ENCODE results near the gene MKX.
A peak's percentile ranks its signal among the peaks of the same experiment; 100 is the strongest.
"Not testable (repeated sequence)": the region's sequence is repeated elsewhere in the genome, so short reads cannot be mapped to it uniquely, and the experiment has no call there.

MKX gene

DNA sequence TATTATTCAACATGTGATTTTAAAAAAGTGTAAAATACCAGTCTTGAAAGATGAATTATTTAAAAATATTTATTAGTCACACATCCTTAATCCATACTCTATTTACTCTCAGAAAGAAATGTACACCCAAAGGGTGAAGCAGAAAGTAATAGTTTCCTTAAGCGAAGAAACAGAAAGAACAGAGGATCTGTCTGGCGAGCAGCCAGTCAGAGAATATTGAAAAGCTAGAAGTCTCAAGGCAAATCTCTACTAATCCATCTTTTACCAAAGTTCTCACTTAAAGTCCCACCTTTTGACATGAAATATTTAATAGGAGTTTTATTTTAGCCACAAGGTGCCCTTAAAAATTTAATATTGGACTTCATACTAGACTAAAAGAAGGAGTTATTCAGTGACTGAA is 46.7 kb downstream of the MKX start:
- FAIRE-seq, result no peak
- no peak for DNase-seq (ENCODE audit: insufficient read length, low spot score)

DNA sequence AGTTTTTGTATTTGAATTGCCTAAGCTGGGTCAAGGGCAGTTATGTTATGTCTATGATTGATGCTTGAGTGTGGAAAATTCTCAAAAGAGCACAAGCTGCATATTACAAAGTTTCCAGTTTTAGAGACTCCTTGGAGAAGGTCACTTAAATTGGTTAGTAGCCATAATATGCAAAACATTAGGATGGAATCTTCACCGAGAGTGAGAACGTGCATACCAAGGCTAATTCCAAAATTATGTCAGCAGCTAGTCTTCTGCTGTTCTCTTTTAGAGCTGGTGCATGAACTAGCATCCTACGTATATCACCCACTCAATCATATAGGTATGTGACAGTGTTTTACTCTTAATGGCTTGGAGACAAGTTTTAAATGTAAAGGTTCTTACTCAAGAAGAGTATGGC is 49.2 kb downstream of the MKX start:
- no peak for FAIRE-seq
- no peak for DNase-seq (ENCODE audit: insufficient read length, low spot score)

DNA sequence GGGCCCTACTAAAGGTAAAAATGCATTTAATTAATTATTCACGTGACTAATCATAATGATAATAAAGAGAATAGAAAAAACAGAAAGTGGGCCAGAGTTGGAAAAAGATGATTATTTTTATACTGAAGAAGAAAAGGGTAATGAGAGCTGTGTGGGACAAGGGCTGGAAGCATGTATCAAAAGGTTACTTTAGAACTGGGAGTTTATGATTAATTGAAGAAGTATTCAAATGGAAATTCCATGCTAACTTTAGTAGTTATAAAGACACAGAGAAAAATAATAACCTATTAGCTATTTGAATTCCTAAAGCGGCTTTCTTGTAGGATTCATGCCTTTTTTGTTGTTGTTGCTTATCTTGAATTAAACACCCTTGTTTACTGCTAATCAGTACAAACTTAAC is 49.9 kb downstream of the MKX start:
- DNase-seq (ENCODE audit: insufficient read length, low spot score) (no peak), FAIRE-seq (no peak)

DNA sequence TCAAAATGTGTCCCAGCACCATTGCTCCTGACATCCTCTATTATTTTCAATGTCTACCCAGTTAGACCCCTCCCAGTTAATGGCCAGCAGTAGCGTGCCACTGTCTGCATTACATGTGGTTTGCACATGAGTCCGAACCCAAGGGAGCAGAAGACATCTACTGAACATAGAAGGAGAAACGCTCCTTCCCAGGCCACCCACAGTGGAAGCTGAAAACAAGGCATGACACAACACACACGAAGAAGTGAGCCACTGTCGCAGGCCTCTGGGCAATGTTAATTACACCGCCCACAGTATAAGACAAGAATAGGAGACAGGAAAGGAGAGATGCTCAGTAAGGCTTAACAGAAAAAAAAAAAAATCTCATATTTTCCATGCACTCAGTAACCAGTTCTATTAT is 50.5 kb downstream of the MKX start:
- FAIRE-seq (no peak), DNase-seq (ENCODE audit: insufficient read length, low spot score) (no peak)

DNA sequence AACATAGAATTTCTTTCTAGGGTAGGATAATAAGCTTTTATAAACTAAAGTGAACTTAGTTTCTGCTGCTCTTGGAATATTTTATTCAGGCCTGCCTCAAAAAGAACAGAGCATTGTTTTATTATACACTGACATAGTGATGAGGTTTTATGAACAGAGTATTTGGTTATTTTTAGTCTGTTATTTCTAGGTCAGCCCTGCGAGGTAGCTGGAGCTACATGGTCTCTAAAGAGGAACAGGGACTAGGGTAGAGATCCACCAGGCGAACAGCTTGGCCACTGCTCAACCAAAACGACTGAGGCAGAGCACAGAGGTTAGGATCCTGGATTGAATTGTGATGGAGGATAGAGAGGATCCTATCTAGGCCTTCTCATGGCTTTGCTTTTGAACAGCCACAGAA is 53.0 kb downstream of the MKX start:
- no peak for DNase-seq (ENCODE audit: insufficient read length, low spot score)
- FAIRE-seq, result no peak

DNA sequence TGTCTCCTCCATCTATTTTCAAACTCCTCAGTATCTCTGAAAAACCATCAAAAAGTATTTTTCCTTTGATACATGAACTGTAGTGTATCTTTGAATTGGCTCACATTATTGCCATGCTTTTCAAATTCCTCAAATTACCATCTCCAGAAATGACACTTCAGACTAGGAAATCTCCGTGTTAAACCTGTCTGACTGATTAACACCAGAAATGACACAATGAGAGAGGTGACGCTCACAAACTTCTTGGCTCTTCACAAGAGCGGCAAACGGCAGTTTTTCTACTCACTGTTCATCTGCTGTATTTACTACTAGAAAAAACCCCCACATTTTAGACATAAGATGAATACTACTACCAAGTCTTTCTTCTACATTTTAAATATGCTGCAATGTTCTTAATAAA is 56.6 kb downstream of the MKX start:
- FAIRE-seq (no peak), DNase-seq (ENCODE audit: insufficient read length, low spot score) (no peak)

DNA sequence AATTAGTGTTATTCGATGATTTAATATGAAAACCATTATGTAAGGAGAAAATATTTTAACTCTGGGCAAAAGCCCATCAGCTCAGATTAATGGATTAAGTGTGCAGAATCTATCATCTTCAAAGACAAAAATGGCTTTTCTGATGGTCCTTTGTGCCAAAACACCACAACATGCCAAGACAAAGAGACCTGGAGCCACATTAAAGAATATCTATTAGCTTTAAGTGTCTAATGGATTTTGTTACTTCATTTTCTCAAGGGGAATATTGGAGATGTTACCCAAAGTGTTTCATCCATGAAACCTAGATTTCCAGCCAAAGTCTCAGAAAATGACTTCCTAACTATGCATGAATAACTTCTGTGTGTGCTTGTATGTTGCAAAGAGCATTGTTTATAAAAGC is 57.3 kb downstream of the MKX start:
- no peak for DNase-seq (ENCODE audit: insufficient read length, low spot score)
- no peak for FAIRE-seq

DNA sequence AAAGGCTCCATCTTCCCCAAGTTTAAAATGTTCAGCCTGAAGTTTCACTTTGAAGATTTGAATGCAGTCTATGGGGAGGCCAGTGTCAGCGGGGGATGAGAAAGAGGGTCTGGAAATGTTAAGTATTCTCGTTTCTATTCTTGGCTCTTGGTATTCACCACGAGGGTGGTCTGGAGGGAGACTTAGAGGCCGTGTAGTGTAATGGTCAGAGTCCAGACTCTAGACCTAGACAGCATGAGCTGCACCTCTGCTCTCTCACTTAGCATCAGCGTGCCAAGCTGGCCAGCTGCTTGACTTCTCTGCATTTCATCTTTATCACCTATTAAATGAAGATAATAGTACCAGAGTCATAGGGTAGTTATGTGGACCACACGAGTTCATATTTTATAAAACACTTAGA is 57.9 kb downstream of the MKX start:
- no peak for FAIRE-seq
- no peak for DNase-seq (ENCODE audit: insufficient read length, low spot score)

DNA sequence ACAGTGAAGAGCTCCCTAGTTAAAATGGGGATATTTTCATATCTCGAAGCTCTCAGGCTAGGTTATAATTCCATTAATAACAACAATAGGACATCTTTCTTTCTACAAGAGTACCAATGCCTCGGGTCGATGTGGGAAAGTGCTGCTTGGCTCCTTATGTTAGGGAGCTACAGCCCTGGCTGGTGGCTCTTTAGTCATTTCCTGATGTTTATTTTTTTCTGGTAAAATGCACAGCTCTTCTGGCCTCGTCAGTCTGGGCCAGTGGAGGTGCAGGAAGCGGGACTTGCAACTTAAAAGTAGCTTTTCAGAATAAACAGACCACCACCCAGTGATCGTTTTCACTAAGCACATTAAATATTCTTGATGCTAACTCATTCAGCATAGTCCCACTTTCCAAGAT is 58.3 kb downstream of the MKX start:
- no peak for FAIRE-seq

DNA sequence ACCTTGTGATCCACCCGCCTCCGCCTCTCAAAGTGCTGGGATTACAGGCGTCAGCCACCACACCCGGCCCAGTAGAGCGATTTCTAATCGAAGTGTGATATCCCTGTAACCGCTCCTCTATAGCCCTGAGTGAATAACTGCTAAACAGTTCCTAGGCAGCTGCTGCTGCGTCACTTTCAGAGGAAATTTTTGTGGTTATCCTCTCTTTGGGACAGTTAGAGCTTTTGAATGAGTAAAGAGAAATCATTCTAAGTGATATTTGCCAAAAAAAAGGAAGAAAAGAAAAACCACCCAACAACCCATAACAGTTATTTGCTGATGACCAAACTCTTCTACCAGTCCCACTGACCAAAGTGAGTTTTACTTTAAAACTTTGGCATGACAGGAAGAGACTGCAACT is 59.9 kb downstream of the MKX start:
- FAIRE-seq, result no peak
- DNase-seq (ENCODE audit: insufficient read length, low spot score), result no peak

More for the DNA sequence above, 58.3 kb downstream of the MKX start:
- DNase-seq (ENCODE audit: insufficient read length, low spot score), result no peak

DNA sequence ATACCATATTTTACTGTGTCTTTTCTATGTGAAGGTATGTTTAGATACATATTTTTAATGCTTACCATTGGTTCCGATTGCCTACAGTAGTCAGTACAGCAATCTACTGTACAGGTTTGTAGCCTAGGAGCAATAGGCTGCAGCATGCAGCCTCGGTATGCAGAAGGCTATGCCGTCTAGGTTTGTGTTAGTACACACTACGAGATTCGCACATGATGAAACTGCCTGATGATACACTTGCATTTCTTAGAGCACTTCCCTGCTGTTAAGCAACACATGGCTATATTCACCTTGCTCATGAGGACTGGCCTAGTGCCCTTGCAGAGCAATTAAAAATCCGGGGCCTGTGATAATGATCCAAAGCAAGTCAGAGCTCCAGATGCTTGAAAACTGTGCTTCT is 62.4 kb downstream of the MKX start:
- DNase-seq (ENCODE audit: insufficient read length, low spot score) (no peak), FAIRE-seq (no peak)

DNA sequence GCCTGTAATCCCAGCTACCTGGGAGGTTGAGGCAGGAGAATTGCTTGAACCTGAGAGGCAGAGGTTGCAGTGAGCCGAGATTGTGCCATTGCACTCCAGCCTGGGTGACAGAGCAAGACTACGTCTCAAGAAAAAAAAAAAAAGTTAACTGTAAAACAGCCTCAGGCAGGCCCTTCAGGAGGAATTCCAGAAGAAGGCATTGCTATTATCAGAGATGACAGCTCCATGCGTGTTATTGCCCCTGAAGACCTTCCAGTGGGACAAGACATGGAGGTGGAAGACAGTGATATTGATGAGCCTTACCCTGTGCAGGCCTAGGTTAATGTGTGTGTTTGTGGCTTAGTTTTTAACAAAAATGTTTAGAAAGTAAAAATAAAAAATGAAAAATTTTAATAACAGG is 63.8 kb downstream of the MKX start:
- DNase-seq (ENCODE audit: insufficient read length, low spot score); FAIRE-seq: not testable (repeated sequence)

DNA sequence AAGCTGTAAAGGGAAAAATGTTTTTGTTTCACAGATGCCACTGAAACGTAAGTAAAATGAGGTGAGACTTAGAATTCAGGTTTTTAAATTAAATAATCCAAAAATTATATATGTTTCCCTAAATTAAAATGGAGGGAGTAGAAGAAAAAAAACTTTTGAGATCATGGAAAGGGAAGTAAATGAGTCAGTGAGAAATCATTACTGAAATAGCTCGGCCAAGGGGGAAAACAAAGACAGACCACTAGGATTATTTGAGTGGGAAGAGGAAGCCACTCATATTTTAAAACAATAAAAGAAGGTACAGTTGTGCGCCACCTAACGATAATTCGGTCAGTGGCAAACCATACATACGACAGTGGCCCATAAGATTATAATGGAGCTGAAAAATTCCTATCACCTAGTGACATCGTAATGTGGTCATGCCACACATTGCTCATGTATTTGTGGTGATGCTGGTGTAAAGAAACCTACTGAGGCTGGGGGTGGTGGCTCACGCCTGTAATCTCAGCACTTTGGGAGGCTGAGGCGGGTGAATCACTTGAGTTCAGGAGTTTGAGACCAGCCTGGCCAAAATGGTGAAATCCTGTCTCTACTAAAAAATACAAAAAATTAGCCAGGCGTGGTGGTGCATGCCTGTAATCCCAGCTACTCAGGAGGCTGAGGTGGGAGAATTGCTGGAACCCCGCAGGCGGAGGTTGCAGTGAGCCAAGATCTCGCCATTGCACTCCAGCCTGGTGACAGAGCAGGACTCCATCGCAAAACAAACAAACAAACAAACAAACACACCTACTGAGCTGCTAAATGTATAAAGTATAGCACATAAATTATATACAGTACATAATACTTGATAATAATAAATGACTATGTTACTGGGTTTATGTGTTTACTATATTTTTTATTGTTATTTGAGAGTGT is 64.7 kb downstream of the MKX start:
- DNase-seq (ENCODE audit: insufficient read length, low spot score), result no peak

DNA sequence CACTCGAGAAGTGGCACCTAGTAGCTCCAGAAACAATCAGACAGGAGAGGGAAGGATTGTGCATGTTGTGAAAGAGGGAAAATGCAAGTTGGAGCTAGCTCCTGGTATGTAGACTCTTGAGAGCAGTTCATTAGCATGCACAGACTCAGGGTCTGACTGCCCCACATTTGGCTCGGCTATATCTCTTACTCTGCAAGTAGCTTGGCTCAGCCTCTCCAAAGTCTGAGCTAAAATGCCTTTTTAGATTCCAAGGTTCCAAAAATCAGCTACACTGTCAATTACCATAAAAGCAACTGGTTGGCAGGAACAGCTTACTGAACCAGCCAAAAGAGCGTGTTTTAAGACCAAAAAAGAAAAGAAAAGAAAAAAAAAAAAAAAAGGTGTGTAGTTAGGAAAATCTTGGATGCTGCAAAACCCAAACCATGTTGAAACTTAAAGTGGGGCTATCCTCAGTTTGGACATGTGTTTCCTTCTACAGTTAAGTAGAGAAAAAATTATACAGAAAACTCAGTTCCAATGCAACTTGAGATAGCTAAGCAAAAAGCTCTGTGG is 65.5 kb downstream of the MKX start:
- FAIRE-seq, result no peak

More for the DNA sequence above, 64.7 kb downstream of the MKX start:
- FAIRE-seq, result no peak

DNA sequence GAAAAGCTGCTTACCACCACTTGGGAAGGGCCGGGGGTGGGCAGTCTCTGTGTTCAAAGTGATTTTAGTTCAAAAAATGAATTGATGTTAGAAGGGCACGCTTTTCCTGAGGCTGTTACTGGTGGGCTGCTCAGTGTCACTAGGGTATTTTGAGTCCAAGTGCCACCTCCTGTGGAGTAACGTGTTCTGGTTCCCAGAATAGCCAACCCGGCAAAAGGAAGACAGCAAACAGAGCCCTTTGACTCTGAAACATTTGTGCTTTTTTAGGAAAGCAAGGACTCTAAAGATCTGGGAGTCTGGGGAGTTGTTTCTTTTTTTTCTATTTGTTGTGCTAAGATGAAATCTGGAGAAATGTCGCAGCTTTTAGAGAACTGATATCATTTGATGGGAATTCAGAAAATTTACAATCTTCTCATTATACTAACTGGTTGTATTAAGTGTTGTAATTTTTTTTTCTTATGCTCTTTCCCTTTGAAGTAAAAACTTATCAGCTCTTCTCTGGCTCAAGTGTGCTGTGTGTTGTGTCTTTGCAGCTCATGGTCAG is 66.2 kb downstream of the MKX start:
- FAIRE-seq (no peak), DNase-seq (ENCODE audit: insufficient read length, low spot score) (no peak)

More for the DNA sequence above, 65.5 kb downstream of the MKX start:
- DNase-seq (ENCODE audit: insufficient read length, low spot score), result no peak

DNA sequence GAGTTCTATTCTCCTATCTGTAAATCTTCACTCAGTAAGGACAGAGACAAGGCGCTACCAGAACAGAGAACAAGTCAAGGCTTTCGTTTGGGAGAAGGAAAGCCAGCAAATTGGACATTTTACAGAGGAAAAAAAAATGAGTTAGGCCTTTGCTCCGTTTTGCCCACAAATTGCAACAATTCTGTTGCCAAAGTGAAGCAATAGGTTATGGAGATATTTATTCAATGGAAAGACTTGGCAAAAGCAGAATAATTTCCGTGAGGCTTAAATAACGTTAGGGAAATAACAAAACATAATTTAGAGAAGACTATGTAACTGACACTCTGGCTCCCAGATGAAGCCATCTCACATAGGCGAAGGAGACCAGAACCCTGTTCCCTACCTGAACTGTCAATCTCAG is 67.5 kb downstream of the MKX start:
- DNase-seq (ENCODE audit: insufficient read length, low spot score) (no peak), FAIRE-seq (no peak)

DNA sequence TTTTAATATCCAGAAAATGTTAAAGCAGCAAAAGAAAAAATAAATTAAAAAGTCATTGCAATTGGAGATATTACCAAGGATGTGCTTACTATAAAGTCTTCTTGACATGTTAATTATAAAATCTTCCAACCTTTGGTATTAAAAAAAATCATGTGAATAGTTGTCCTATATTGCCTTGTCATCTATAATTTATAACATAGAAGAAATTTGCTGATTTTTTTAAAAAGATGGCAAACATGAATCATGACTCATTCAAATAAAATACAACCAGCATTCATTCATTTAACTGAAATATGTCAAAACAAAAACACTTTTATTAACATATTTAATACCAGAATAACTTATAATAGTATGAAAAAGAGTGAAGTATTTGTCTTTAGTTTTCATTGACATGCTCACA is 72.6 kb downstream of the MKX start:
- no peak for DNase-seq (ENCODE audit: insufficient read length, low spot score)
- no peak for FAIRE-seq

DNA sequence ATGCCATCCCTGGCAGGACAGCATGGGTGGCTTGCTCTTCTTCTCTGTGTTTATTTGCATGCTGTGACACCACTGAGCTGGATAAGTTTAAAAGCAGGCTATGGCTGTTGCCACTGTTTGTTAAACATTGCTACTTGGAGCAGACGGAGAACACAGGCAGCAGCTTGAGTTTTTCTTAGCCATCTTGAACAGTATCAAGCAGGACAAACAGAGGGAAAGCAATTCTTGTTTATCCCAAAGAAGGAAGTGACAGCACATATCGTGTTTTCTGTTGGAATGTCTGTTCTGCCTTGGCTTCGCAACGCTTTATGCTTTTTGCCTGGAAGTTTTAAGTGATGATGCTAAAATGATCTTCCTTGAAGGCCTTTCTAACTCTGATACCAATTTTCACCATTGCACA is 73.8 kb downstream of the MKX start:
- DNase-seq (ENCODE audit: insufficient read length, low spot score) (no peak), FAIRE-seq (no peak)

DNA sequence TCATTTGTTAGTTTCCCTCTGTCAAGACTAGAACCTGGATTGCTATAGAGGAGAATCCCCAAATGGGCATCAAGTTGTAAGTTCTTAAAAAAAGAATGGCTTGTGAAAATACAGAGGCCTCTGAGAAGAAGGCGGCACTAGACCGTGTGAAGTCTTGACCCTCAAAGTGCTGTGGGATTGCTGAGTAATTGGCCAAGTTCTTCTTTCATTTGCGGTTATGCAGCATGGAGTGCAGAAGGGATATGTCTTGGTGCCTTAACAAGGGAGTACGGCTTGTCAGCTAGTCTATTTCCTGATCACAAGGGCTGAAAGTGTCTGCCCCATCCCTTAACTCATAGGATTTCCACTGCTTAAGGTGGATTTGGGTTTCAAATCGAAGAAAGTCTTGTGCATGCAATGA is 81.2 kb downstream of the MKX start:
- DNase-seq (ENCODE audit: insufficient read length, low spot score), result no peak
- FAIRE-seq, result peak; percentile 38

DNA sequence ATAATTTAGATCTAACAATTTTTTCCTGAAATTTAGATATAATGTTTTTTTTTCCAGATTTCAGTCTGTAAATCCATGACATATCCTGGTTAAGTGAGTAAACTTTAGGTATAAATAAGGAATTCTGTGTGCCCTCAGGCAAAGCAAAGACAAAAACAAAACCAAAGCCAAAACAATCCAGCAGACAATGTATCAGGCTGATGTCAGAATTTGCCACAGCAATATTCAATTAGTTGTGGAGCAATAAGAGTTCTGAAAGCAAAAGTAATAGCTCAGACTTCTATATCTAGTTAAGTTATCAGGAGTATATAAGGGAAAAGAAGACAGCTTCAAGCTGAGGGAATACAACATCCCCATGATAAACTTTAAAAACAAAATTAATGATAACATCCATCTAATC is 82.0 kb downstream of the MKX start:
- no peak for FAIRE-seq
- DNase-seq (ENCODE audit: insufficient read length, low spot score), result no peak

DNA sequence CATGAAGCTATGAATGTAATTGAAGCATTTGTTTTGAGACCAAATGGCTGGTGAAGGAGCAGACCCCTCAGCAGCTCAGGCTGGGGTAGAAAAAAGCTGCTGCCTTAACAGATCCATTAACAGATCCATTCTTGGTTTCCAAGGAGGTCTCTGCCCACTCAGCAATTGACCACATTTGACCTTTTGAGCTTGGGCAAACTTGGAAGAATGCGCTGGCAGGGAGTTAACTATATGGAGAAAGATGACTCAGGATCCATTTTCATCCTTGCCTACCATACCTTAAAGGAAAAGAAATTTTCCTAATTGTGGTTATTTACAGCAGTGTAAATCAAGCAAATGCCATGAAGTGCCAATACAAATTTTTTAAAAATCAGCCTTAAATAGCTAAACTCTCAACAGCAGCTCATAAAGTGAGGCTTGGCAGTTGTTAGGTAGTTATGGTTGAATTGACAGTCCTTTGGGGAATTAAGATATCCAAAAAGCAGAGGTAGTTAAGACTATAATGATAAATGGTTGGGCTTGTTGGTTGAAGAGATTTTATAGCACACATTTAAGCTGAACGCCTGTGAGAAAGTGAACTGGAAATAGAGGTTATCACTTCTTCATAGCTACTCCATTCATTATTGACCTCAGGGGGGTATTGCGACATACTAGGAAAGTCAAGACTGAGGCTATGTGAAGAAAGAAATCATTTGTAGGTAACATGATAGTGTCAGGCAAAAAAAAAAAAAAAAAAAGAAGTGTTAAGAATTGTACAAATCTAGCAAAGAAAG is 83.9 kb downstream of the MKX start:
- DNase-seq (ENCODE audit: insufficient read length, low spot score) (no peak), FAIRE-seq (peak; percentile 36)

Measured in HTR-8/SVneo (cell line).